ENCODE measurements around the gene OR6C76.

GRCh38 chr12:55420307-55420962 lies 5.6 kb upstream of the OR6C76 start:
- TF ChIP-seq POLR2A (IDR thresholded peaks at IDR 0.05; ENCODE audit: control extremely low read depth in 1 of 2, low read depth in 2 of 2, low read length in 2 of 2), result no peak
- TF ChIP-seq USF2 (IDR thresholded peaks at IDR 0.05; ENCODE audit: low read length), result no peak
- TF ChIP-seq NRF1 (IDR thresholded peaks at IDR 0.05; ENCODE audit: low read depth, low read length), result no peak
- no peak for TF ChIP-seq POLR2AphosphoS5 (IDR thresholded peaks at IDR 0.05; ENCODE audit: low read depth, low read length)
- TF ChIP-seq CTCF (IDR thresholded peaks at IDR 0.05; ENCODE audit: control extremely low read depth in 1 of 3, insufficient read depth in 1 of 3, low read depth in 1 of 3, low read length in 3 of 3), result no peak
- no peak for TF ChIP-seq MAX (IDR thresholded peaks at IDR 0.05)
- TF ChIP-seq RFX5 (IDR thresholded peaks at IDR 0.05; ENCODE audit: borderline replicate concordance, low read depth, low read length), result no peak
- TF ChIP-seq BRCA1 (IDR thresholded peaks at IDR 0.05; ENCODE audit: low read depth, low read length), result no peak
- TF ChIP-seq CEBPB (IDR thresholded peaks at IDR 0.05; ENCODE audit: low read depth, low read length), result no peak

Measured in H1 (cell line).